Stimulated activated CD8-positive, alpha-beta memory T cell treated with anti-CD3 and anti-CD28 coated beads, Interleukin-12 subunit alpha, Interleukin-12 subunit beta, amount 100 ng/mL, for 4 hours (primary cell): Measurements from ENCODE around the gene PISD.

Source experiments
- DNase-seq: peaks from one replicate; pipeline ENCODE4 v3.0.0-alpha.2; 2020; ENCODE audit warnings: low read depth

The PISD gene

DNA sequence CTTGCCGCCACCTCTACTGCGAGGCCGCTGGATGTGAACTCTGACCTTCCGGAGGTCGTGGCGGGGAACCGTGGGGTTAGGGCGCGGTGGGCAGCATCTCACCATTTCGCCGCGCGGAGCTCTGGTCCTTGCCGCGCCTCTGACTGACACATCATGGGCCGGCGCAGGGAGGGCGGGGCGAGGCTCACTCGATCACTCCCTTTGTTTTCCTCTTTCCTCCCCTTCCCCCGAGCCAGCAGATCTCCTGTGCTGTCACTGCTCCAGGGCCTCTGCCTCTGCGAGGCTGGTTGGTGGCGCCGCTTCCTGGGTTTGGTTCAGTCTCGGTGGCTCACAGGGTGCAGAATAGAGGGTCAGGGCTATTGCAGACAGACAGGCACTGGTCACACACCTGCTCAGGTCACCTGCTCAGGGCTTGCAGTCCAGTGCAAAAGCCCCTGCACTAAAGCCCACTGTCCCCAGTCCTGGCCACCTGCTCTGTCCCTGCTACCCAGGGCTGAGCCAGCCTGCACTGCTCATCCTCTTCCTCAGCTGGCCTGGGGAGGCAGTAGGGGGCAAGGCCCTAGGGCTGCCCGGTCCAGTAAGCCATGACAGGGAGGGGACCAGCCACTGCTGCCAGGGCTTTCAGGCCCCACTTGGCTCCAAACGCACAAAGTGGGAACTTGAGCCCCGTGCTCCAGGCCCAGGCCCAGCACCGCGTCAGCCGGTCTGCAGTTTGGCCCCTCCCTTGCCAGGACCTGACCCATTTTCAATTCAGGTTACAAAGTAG, 36.2 kb downstream of the PISD start:
- no peak for DNase-seq

GRCh38 chr22:31625257-31625640, 36.8 kb downstream of the PISD start:
- no peak for DNase-seq

DNA sequence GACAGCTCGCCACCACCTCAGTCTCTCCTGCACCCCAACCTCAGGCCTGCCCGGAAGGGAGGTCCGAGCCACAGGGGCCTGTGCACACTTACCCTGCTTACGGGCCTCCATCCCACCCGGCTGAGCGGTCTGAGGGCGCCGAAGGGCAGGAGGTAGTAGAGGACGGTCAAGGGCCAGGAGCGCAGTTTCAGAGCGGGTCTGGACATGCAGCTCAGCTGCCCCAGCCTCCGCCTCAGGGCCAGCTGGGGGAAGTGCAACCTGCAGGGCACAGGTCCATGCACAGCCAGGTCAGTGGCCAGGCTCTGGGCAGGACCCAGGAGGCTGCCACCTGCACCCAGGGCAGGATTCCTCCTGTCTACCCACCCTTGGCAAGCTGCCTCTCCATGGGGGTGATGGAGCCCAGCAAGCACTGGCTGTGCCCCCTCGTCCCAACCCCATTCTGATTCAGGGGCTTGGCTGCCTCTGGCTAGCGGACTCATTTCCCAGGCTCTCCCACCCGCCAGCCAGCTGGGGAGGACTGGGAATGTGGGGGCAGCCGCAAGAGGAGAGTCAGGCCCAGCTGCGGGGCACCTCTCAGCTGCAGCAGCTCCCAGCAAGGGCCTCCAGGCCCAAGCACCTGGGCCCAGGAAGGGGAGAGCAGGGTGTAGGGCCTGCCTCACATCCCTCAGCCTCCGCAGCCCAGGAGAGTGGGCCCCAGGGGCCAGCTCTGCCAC, 38.3 kb downstream of the PISD start:
- no peak for DNase-seq

GRCh38 chr22:31622980-31623379, 39.0 kb downstream of the PISD start:
- no peak for DNase-seq

DNA sequence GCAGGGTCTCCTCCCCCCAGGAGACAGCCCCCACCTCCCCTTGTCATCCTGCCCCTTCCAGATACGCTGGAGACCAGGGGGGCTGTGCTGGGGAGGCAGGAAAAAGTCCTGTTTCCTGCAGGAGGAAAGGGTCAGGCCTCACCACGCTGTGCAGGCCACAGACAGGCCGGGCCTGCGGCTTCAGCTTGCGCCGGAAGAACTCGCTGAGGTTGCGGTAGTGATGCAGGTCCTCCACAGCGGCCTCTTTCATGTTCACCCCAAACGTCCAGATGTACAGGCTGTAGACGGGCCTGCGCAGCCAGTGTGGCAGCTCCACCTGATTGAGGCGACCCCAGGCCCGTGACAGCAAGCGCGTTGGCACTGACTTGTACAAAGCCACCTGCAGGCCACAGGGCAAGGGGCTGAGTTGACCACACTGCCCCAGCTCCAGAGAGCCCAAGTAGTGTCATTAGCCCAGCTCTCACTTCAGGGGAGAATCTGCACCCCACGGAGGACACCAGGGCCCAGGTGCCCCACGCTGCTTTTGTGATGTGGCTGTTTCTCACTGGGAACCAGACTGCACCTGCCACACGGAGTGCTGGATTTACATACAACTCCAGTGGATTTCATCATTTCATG, 40.4 kb downstream of the PISD start:
- DNase-seq = no peak

DNA sequence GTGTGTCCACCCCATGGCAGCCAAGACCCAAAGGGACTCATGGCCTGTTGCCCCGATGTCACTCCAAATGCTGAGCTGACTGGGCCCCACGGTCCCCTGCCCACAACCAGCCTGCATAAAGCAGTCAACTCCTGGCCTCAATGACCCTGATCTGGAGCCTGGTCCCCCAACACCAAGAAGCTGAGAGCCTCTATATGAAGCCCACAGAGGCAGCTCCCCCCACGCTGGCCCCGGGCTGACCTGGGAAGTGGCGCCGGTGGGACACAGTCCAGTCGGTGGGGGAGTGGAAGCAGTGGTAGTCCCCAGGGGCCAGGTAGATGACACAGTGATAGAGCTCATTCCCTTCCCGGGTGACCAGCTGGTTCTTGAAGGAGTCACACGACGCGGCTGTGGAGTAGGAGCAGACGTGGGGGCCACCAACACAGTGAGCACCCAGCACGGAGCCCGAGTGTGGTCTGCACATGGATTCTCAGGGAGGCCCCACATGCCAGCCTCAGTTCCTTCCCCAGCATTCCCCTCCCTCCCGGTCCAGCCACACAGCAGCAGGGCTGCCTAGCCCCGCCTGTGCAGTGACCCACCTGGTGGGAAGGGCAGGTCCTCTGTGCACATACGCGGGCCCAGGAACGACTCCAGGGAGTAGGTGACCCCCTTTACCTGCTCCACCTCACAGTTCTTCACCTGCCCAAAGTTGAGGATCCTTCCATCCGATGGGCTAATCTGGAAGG, 41.1 kb downstream of the PISD start:
- DNase-seq = no peak

DNA sequence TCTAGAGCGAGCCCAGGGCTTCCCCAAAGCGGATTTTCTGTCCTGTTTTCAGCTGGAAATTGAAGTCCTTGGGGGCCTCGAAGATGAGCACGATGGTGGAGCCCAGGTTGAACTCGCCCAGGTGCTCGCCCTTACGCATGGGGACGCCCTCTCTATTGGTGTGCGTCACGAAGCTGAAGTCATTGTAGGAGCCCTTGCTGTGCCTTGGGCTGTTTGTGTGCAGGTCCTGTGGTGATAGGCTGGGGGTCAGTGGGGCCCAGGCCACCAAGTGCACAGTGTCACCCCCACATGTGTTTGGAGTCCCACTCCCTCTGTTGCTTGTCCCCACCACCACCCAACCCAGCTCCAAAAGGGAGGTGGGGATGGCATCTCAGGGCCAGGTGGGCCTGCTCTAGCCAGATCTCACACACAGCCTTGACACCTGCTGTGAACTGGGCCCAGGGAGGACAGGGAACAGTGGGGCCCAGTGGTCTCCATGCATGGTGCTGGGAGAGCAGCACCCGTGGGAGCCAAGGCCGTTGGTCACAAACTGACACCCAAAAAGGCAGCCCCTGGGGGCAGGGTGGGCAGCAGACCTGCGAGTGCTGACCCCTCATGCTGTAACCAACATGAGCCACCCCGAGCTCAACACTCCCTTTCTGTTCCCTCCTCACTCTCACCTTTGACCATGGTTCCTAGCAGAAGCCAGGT, 42.3 kb downstream of the PISD start:
- no peak for DNase-seq

DNA sequence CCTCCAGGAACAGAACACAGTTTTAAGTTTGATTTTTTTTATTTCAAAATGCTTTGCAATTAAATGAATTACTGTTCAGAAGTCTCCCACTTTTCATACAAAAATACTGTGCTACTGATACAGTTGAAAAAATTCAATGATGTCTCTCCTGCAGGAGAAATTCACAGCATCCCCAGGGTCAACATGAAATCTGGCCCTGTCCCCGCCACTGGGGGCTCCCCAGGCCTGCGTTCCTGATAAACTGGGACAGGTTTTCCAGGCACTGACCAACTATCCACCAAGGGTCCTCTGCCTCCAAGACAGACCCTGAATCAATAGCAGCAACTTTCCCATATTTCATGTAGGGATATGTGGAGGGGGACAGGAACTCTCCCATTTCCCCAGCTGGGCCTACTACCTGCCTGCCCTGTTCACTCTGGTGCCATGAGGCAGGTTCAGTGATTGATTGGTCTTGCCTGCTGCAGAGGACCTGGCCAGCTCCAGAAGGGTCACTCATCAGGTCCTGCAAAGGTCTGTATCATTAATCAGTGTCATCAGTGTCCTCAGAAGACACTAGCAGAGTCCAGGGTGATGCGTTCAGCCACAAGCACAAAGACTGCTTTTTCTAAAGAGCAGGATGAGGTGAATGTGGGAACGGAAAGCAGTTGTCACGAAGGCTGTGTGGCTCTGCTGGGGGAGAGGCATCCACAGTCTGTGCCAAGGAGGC, 43.4 kb downstream of the PISD start:
- DNase-seq = no peak

DNA sequence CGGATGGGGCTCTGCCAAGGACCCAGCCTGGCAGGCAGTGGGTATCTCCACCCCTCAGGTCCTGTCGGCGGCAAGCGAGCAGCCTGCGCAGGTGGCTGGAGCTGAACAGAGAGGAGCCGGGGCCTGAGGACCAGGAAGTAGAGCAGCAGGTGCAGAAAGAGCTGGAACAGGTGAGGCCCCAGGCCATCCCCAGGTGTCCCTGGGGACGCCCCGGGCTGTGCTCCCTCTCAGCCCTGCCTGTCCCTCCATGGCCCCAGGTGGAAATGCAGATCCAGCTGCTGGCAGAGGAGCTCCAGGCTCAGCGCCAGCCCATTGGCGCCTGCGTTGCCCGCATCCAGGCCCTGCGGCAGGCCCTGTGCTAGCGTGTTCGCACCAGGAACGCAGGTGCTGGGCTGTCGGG, 44.0 kb downstream of the PISD start:
- DNase-seq = no peak

DNA sequence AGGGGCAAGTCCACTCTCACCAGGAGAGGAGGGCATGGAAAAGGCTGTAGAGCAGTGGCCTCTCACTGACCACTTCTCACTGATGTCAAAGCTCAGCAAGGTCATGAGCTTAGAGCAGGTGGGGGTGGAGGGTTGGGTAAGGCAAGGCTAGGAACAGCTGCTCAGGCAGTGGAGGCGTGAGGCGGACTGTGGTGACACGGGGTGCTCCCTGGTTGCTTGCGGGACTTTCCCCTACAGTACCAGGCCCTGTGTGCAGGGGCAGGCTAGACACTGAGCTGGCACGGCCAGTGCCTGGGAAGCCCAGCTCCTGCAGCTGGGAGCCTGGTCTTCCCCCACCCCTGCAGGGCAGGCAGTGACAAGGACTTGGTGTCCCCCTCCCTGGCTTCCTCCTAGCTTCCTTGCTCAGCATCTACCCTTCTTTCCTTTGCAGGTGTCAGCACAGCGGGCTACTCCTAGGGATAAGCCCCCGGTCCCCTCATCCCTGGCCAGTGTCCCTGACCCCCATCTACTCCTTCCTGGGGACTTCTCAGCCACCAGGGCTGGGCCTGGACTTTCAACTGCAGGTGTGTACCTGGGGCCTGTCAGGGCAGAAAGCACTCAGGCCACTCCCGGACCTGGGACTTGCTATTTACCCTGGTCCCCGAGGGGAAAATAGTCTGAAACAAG, 45.6 kb downstream of the PISD start:
- DNase-seq = no peak

GRCh38 chr22:31615940-31616314, 46.1 kb downstream of the PISD start:
- no peak for DNase-seq

DNA sequence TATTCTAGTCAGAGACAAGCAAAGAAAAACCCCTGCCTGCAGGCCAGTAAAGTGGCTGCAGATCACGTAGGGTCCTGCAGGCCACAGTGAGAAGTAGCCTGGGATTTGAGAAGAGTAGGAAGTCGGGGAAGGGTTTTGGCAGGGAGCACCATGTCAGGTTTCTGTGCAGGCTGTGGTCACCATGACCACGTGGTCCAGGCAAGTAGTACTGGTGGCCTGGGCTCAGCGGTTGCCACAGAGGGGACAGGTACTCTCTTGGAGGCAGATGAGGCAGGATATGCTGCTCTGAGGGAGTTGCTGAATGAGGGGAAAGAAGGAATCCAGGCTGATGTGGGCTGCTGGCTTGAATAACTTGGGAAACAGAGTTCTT, 46.5 kb downstream of the PISD start:
- no peak for DNase-seq

DNA sequence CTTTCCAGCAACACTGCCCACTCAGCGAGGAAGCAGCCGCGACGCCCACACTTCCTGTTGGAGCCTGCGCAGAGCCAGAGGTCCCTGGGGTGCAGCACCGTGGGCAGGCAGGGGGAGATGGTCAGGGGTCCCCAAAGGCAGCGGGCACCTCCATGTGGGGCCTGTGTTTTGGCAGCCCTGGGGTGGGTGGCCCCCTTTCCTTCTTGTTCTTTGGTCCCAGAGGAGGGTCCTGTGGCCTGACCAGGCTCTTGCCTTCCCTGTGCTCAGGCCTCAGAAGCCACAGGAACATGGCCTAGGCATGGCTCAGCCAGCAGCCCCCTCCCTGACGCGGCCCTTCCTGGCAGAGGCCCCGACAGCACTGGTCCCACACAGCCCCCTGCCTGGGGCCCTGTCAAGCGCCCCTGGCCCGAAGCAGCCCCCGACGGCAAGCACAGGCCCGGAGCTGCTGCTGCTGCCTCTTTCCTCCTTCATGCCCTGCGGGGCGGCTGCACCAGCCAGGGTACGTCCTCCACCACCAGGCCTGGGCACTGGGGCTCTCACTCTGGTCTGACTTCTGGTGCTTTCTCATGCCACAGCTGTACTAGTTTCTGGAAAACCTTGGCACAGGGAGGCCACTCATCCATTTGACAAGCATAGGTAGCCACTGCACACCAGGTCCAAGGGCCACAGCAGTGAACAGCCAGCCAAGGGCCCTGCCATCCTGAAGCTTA, 47.1 kb downstream of the PISD start:
- no peak for DNase-seq

DNA sequence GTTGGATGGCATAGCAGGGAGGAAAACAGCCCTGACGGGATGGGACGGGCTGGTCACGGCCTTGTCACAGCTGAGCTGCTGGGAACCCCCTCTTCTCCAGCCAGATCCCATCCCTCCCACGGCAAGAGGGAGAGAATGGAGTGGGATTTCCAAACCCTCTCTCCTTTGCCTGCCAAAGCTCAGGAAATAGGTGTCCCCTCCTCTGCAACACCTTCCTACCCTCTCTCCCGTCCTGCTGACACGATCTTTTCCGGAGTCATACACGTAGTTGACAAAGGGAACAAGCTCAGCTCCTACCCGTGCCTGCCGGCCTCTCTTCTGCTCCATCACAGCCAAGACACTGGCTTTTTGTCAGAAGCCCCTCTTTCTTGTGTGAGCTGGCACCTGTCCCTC, 48.1 kb downstream of the PISD start:
- DNase-seq = no peak

GRCh38 chr22:31613286-31613903, 48.6 kb downstream of the PISD start:
- DNase-seq = no peak

DNA sequence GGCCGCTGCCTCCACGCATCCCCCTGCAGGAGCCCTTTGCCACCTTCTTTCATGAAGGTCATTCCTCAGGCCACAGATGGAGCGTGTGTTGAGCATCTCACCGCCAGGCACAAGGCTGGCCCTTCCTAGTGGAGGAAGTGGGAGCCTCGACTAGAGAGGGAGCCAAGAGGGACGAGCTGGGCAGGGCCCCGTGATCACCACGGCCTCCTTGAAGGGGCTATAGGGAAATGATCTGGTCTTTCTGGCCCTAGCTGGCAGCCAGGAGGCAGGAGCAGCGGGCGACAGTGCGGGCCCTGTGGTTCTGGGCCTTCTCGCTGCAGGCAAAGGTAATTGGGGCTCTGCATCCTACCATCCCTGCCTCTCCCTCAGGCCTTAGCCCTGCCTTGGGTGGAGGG, 49.1 kb downstream of the PISD start:
- no peak for DNase-seq

- DNase-seq = no peak
These were observed 50.8 kb downstream of the PISD start for GRCh38 chr22:31611061-31611760.

GRCh38 chr22:31610611-31611010, 51.4 kb downstream of the PISD start:
- no peak for DNase-seq

- no peak for DNase-seq
These were observed 52.3 kb downstream of the PISD start for GRCh38 chr22:31609716-31610115.
